Measurements from ENCODE around the gene ARMS2. TPM values are rescaled to one million over a fixed set of nuclear protein-coding genes. Genes with fewer than 3 reads are reported as not detected.

Gene ARMS2
- total RNA-seq, 1 experiment from 2014 or later = not detected

DNA sequence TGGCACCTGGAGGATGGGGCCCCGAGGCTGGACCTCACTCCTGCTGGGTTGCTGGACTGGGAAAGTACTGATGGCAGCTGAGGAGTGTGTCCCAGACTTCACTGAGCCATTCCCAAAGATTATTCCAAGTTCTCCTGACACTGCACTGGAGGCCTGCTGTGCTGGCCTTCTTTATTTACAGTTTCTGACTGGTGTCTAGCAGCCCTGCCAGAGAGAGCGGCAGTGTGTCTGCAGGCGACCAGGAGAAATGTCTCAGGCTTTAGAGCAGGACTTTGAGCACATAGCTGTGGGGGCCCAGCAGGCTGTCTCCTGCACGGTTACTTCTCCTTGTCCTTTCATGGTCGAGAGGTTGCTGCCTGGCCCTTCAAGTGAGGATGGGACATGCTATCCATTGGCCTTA is 23.0 kb downstream of the ARMS2 start:
- ChIA-PET CTCF (no interaction called here), POLR2A (ENCODE audit: unreplicated experiment) (no interaction called here)
- H3K36me3 ChIP-seq (ENCODE audit: low read depth, low read length) = no peaks in the 10 kb centered on the region

DNA sequence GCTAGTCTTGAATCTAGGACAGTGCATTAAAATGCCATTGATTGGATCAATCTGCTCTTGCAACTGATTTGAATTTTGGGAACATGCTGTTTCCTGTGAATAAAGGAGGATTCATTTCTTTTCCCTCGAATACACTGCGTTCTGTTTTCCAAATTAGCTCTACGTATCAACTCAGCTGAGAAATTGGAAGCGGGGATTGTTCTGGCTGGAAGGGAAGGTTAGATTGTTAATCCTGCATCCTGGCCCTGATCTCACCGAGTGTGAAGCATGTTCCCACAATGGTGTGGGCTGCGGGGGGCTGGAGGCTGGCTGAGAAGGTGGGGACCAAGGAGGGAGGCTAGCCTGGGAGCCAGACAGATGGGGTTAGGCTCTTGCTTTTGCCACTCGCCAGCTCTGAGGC is 24.5 kb downstream of the ARMS2 start:
- H3K9ac ChIP-seq (ENCODE audit: low read length) = no peak overlapping the region
- H3K36me3 ChIP-seq (ENCODE audit: low read depth, low read length) = no peaks in the 10 kb centered on the region
- H3K4me1 ChIP-seq (ENCODE audit: insufficient read depth, low read length) = no peaks in the 10 kb centered on the region
- H3F3A ChIP-seq (ENCODE audit: low read length, unreplicated experiment) = no peaks in the 10 kb centered on the region
- no peaks in the 10 kb centered on the region for H3K9me2 ChIP-seq (replicated peaks; ENCODE audit: low read length)
- TF ChIP-seq, protein P1, sequence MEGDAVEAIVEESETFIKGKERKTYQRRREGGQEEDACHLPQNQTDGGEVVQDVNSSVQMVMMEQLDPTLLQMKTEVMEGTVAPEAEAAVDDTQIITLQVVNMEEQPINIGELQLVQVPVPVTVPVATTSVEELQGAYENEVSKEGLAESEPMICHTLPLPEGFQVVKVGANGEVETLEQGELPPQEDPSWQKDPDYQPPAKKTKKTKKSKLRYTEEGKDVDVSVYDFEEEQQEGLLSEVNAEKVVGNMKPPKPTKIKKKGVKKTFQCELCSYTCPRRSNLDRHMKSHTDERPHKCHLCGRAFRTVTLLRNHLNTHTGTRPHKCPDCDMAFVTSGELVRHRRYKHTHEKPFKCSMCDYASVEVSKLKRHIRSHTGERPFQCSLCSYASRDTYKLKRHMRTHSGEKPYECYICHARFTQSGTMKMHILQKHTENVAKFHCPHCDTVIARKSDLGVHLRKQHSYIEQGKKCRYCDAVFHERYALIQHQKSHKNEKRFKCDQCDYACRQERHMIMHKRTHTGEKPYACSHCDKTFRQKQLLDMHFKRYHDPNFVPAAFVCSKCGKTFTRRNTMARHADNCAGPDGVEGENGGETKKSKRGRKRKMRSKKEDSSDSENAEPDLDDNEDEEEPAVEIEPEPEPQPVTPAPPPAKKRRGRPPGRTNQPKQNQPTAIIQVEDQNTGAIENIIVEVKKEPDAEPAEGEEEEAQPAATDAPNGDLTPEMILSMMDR (conservative IDR thresholded peaks at IDR 0.05; ENCODE audit: low read depth, low read length) = no peak
- TF ChIP-seq EZH2 (IDR thresholded peaks at IDR 0.05; ENCODE audit: low read length, unreplicated experiment) = no peak
- no peak for TF ChIP-seq EZH2phosphoT487 (IDR thresholded peaks at IDR 0.05; ENCODE audit: borderline replicate concordance, low read length)
- CTCF ChIA-PET = no interaction called here
- DNase-seq (no peak), ATAC-seq (no peak)
- POLR2A ChIA-PET (ENCODE audit: unreplicated experiment) = interaction anchor here (0.5 kb wide), 1 partner anchor 294 kb away, joined by 4 read pairs; no protein-coding TSS in a partner anchor
- H4K20me1 ChIP-seq (ENCODE audit: low read length) = no peaks in the 10 kb centered on the region
- H3K4me2 ChIP-seq (ENCODE audit: low read length) = no peak overlapping the region
- no peaks in the 10 kb centered on the region for H3K79me2 ChIP-seq (ENCODE audit: low read length)
- no TSS peak for BruUV-seq (replicated peaks)
- H3K9me3 ChIP-seq (ENCODE audit: low read length) = no peaks in the 10 kb centered on the region
- no peak overlapping the region for H3K4me3 ChIP-seq (ENCODE audit: low read length)
- H3K27ac ChIP-seq (ENCODE audit: low read length) = no peak overlapping the region
- no peaks in the 10 kb centered on the region for H3K27me3 ChIP-seq (ENCODE audit: low read length)
- intact Hi-C loops (cut with micrococcal nuclease) = no loop called here
- no peak overlapping the region for H2AFZ ChIP-seq (ENCODE audit: low read length)

More for the DNA sequence above, 23.0 kb downstream of the ARMS2 start:
- no peak overlapping the region for H3K4me2 ChIP-seq (ENCODE audit: low read length)
- H4K20me1 ChIP-seq (ENCODE audit: low read length) = no peaks in the 10 kb centered on the region
- intact Hi-C loops (cut with micrococcal nuclease) = no loop called here
- no peak overlapping the region for H3K27ac ChIP-seq (ENCODE audit: low read length)
- no peaks in the 10 kb centered on the region for H3K27me3 ChIP-seq (ENCODE audit: low read length)
- H2AFZ ChIP-seq (ENCODE audit: low read length) = no peak overlapping the region
- no peaks in the 10 kb centered on the region for H3K79me2 ChIP-seq (ENCODE audit: low read length)
- no peak overlapping the region for H3K4me3 ChIP-seq (ENCODE audit: low read length)
- BruUV-seq (replicated peaks) = no TSS peak
- TF ChIP-seq EZH2 (IDR thresholded peaks at IDR 0.05; ENCODE audit: low read length, unreplicated experiment) (no peak), EZH2phosphoT487 (IDR thresholded peaks at IDR 0.05; ENCODE audit: borderline replicate concordance, low read length) (no peak)
- TF ChIP-seq, protein P1 (conservative IDR thresholded peaks at IDR 0.05; ENCODE audit: low read depth, low read length) = no peak
- H3K4me1 ChIP-seq (ENCODE audit: insufficient read depth, low read length) = no peaks in the 10 kb centered on the region
- H3K9ac ChIP-seq (ENCODE audit: low read length) = no peak overlapping the region
- H3K9me3 ChIP-seq (ENCODE audit: low read length) = no peaks in the 10 kb centered on the region
- no peak for DNase-seq
- H3F3A ChIP-seq (ENCODE audit: low read length, unreplicated experiment) = no peaks in the 10 kb centered on the region
- no peak for ATAC-seq
- H3K9me2 ChIP-seq (replicated peaks; ENCODE audit: low read length) = no peaks in the 10 kb centered on the region

DNA sequence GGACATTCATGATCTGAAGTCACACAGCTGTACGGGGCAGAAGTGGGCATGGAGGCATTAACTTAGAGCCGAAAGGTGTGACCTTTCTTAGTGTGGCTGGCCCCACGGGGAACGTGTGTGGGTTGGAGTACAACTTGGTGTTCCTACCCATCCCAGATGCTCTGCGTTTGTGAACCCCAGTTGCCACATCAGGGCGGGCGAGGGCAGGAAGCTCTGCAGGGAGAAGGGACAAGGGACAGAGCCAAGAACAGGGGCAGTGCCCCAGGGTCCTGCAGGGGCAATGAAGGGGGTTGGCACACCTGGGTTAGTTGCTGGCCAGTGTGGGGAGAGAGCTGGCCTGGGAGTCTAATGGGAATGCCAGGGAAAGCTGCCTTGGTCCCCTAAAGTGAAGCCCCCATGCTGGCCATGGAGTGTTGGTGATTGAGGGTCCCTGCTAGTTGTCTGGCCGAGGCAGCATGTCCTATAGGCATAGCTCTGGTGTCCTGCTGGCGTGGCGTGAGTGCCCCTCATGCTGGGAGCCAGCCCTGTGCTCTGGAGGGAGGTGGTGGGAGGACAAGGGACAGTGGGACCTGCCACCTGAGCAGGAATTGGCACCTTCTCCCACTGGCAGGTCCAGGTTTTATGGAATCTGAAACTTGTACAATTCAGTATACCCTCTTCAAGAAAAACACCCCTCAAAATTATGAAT is 25.8 kb downstream of the ARMS2 start:
- POLR2A ChIA-PET (ENCODE audit: unreplicated experiment) = no interaction called here

More for the DNA sequence above, 25.8 kb downstream of the ARMS2 start:
- no TSS peak for BruUV-seq (replicated peaks)
- no peaks in the 10 kb centered on the region for H3K9me3 ChIP-seq (ENCODE audit: low read length)
- intact Hi-C loops (cut with micrococcal nuclease) = no loop called here
- H3K36me3 ChIP-seq (ENCODE audit: low read depth, low read length) = no peaks in the 10 kb centered on the region
- no peak overlapping the region for H3K4me2 ChIP-seq (ENCODE audit: low read length)
- no peaks in the 10 kb centered on the region for H3F3A ChIP-seq (ENCODE audit: low read length, unreplicated experiment)
- H3K9ac ChIP-seq (ENCODE audit: low read length) = no peak overlapping the region
- CTCF ChIA-PET = no interaction called here
- H3K9me2 ChIP-seq (replicated peaks; ENCODE audit: low read length) = no peaks in the 10 kb centered on the region
- DNase-seq (no peak), ATAC-seq (no peak)
- no peak overlapping the region for H2AFZ ChIP-seq (ENCODE audit: low read length)
- H3K27me3 ChIP-seq (ENCODE audit: low read length) = no peaks in the 10 kb centered on the region
- TF ChIP-seq, protein P1 (conservative IDR thresholded peaks at IDR 0.05; ENCODE audit: low read depth, low read length) = no peak
- no peak for TF ChIP-seq EZH2 (IDR thresholded peaks at IDR 0.05; ENCODE audit: low read length, unreplicated experiment)
- H3K4me1 ChIP-seq (ENCODE audit: insufficient read depth, low read length) = no peaks in the 10 kb centered on the region
- no peaks in the 10 kb centered on the region for H4K20me1 ChIP-seq (ENCODE audit: low read length)
- no peak overlapping the region for H3K27ac ChIP-seq (ENCODE audit: low read length)
- no peaks in the 10 kb centered on the region for H3K79me2 ChIP-seq (ENCODE audit: low read length)
- no peak overlapping the region for H3K4me3 ChIP-seq (ENCODE audit: low read length)
